HCT116 (cell line): Measurements from ENCODE around the gene TRPV4. TPM values are rescaled to one million over a fixed set of nuclear protein-coding genes. Genes with fewer than 3 reads are reported as not detected.

Experiments
- ATAC-seq: fragments of 200-7000 bp; cut with Tn5 transposase; 2 replicates; pipeline ENCODE4 v1.9.1; 2020; ENCODE audit warnings: mild to moderate bottlenecking, moderate library complexity
- BruUV-seq: library from RNA; stranded (reverse); fragments of 400-500 nt; replicated peaks from 2 replicates; lab custom pipeline; 2021; lab: Mats Ljungman, UMichigan
- CTCF ChIA-PET: fragments of 300-600 bp; sonication (Branson Sonifier 250); formaldehyde crosslinking; loops from one replicate; lab custom pipeline; 2021; ENCODE audit warnings: antibody characterized with exemption; lab: Charles Lee
- POLR2A ChIA-PET: fragments of 300-600, 350-600 bp; sonication (Branson Sonifier 250); formaldehyde crosslinking; loops from one replicate; lab custom pipeline; 2021; ENCODE audit warnings: antibody characterized with exemption; lab: Charles Lee
- RAD21 ChIA-PET, 2 experiments: fragments of 300-600 bp; sonication (Branson Sonifier 250); formaldehyde crosslinking; loops; one replicate each; lab custom pipeline; 2023; ENCODE audit warnings: low total read pairs in 2 of 2; ENCODE audit not compliant: uncharacterized antibody in 2 of 2, unreplicated experiment in 2 of 2, low non-redundant PET in 1 of 2; lab: Charles Lee
- DNase-seq: peaks from one replicate; pipeline ENCODE4 v3.0.0-alpha.2; 2010; ENCODE audit warnings: low read depth, low spot score
- H2AFZ ChIP-seq: fragments of 200-600 bp; shearing (Covaris generic), sonication (generic); 2 replicates; pipeline ENCODE4 v1.6.1; 2017; ENCODE audit warnings: low read depth, mixed run types, mixed read lengths, antibody characterized with exemption, low read length; ENCODE audit not compliant: poor library complexity, severe bottlenecking
- H3K27ac ChIP-seq: 2 replicates; pipeline ENCODE4 v1.5.1; 2012; ENCODE audit warnings: low read depth, low read length
- H3K27me3 ChIP-seq: fragments of 200-600 bp; sonication (generic); 2 replicates; pipeline ENCODE4 v1.6.1; 2016; ENCODE audit warnings: mixed run types, low read length, mixed read lengths; ENCODE audit not compliant: insufficient read depth
- H3K36me3 ChIP-seq, 2 experiments: fragments of 200-500 bp in 1 of 2; fragments of 200-600 bp in 1 of 2; sonication (Bioruptor generic) in 1 of 2; sonication (generic) in 1 of 2; 2 replicates each; pipeline versions ENCODE4 v1.5.1 to v1.6.1; 2014 to 2016; ENCODE audit warnings: low read length in 2 of 2, inconsistent platforms in 1 of 2, mixed read lengths in 1 of 2, mixed run types in 1 of 2; ENCODE audit not compliant: insufficient read depth in 2 of 2, control insufficient read depth in 1 of 2
- H3K4me1 ChIP-seq, 2 experiments: fragments of 200-600 bp in 1 of 2; sonication (generic) in 1 of 2; 2 replicates each; pipeline versions ENCODE4 v1.5.1 to v1.6.1; 2012 to 2017; ENCODE audit warnings: low read length in 2 of 2, inconsistent platforms in 1 of 2, mild to moderate bottlenecking in 1 of 2, mixed read lengths in 1 of 2, mixed run types in 1 of 2, moderate library complexity in 1 of 2; ENCODE audit not compliant: insufficient read depth in 2 of 2, control insufficient read depth in 1 of 2
- H3K4me2 ChIP-seq: fragments of 200-600 bp; sonication (generic); 2 replicates; pipeline ENCODE4 v1.6.1; 2017; ENCODE audit warnings: mixed run types, low read length, mixed read lengths
- H3K4me3 ChIP-seq, 2 experiments: fragments of 200-600 bp in 1 of 2; sonication (generic) in 1 of 2; replicated peaks in 1 of 2; 2 replicates each; pipeline ENCODE4 v1.5.1; 2011 to 2016; ENCODE audit warnings: low read length in 2 of 2, control low read depth in 1 of 2, low read depth in 1 of 2, mild to moderate bottlenecking in 1 of 2, mixed read lengths in 1 of 2, mixed run types in 1 of 2
- H3K79me2 ChIP-seq: fragments of 200-600 bp; sonication (generic); 2 replicates; pipeline ENCODE4 v1.6.1; 2017; ENCODE audit warnings: mild to moderate bottlenecking, mixed run types, low read length, moderate library complexity, mixed read lengths; ENCODE audit not compliant: insufficient read depth
- H3K9ac ChIP-seq: fragments of 200-600 bp; sonication (generic); 2 replicates; pipeline ENCODE4 v1.6.1; 2016; ENCODE audit warnings: low read length, mixed read lengths
- H3K9me2 ChIP-seq: fragments of 200-600 bp; sonication (generic), shearing (Covaris generic); 2 replicates; pipeline ENCODE4 v1.6.1; 2017; ENCODE audit warnings: mixed run types, mild to moderate bottlenecking, moderate library complexity; ENCODE audit not compliant: insufficient read depth
- H3K9me3 ChIP-seq, 2 experiments: fragments of 200-500 bp in 1 of 2; fragments of 200-600 bp in 1 of 2; sonication (Bioruptor generic) in 1 of 2; sonication (generic) in 1 of 2; 2 replicates each; pipeline ENCODE4 v1.6.1; 2014 to 2017; ENCODE audit warnings: low read length in 2 of 2, mixed read lengths in 2 of 2, inconsistent platforms in 1 of 2, low read depth in 1 of 2, mild to moderate bottlenecking in 1 of 2, mixed run types in 1 of 2, moderate library complexity in 1 of 2; ENCODE audit not compliant: control insufficient read depth in 1 of 2, insufficient read depth in 1 of 2
- H4K20me1 ChIP-seq: fragments of 200-600 bp; sonication (generic), shearing (Covaris generic); 2 replicates; pipeline ENCODE4 v1.6.1; 2017; ENCODE audit warnings: mixed run types, mild to moderate bottlenecking, moderate library complexity; ENCODE audit not compliant: insufficient read depth
- EZH2 ChIP-seq: fragments of 200-600 bp; sonication (generic); IDR thresholded peaks from 2 replicates; pipeline ENCODE4 v1.6.1; 2017; ENCODE audit warnings: antibody characterized with exemption, mixed run types
- FOSL1 ChIP-seq: IDR thresholded peaks from 2 replicates; pipeline ENCODE4 v1.6.1; 2012; ENCODE audit warnings: low read depth
- POLR2AphosphoS5 ChIP-seq: IDR thresholded peaks from 2 replicates; pipeline ENCODE4 v1.6.1; 2011; ENCODE audit warnings: mild to moderate bottlenecking, low read depth, low read length, moderate library complexity
- RAD21 ChIP-seq: IDR thresholded peaks from 2 replicates; pipeline ENCODE4 v1.6.1; 2012; ENCODE audit warnings: low read depth, mild to moderate bottlenecking
- SIN3A ChIP-seq: IDR thresholded peaks from 2 replicates; pipeline ENCODE4 v1.6.1; 2012; ENCODE audit warnings: low read depth
- YY1 ChIP-seq: IDR thresholded peaks from 2 replicates; pipeline ENCODE4 v1.6.1; 2011; ENCODE audit warnings: low read length, low read depth, moderate library complexity, mild to moderate bottlenecking; ENCODE audit not compliant: insufficient replicate concordance; ENCODE audit errors: extremely low read depth
- intact Hi-C: fragments of 100-400 bp; cut with micrococcal nuclease; formaldehyde crosslinking; loops from 2 replicates; pipeline ENCODE4 v1.10.0; 2022
- total RNA-seq: library from RNA; stranded (reverse); gene quantifications from one replicate; pipeline ENCODE4 v1.2.1, GENCODE V29; 2021; ENCODE audit not compliant: unreplicated experiment
- TF ChIP-seq, protein P1 (sequence below), 3 experiments: fragments of 200-600 bp in 1 of 3; sonication (generic) in 1 of 3; IDR thresholded peaks in 2 of 3; conservative IDR thresholded peaks in 1 of 3; 2 replicates each; pipeline ENCODE4 v1.5.1; 2012 to 2017; ENCODE audit warnings: low read depth in 2 of 3, low read length in 2 of 3, antibody characterized with exemption in 1 of 3, borderline replicate concordance in 1 of 3, control low read depth in 1 of 3, mild to moderate bottlenecking in 1 of 3, mixed read lengths in 1 of 3, mixed run types in 1 of 3, moderate library complexity in 1 of 3; ENCODE audit not compliant: insufficient read depth in 1 of 3
- TF ChIP-seq, protein P2 (sequence below): IDR thresholded peaks from 2 replicates; pipeline ENCODE4 v1.6.1; 2012
- TF ChIP-seq, protein P3 (sequence below): IDR thresholded peaks from 2 replicates; pipeline ENCODE4 v1.6.1; 2012; ENCODE audit warnings: low read depth
- TF ChIP-seq, protein P4 (sequence below): IDR thresholded peaks from 2 replicates; pipeline ENCODE4 v1.6.1; 2012

The TRPV4 gene
- total RNA-seq, 1 experiment from 2014 or later: 0.54 TPM

DNA sequence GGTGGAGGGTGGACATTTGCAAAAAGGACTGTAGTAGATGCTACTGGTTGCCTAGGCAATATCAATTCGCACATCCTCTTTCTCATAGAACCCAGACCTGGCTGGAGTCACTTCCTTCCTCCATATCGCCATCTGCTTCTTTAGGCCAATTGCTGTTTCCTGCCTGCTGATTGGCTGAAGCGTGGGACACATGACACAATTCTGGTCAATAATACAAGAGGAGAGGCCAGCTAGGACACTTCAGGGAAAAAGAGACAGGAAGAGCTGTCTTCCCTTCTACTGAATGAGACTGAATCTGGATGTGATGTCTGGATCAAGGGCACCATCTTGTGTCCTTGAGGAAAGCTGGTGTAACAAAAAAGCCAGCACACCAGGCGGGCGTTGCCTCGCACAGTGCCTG lies 53.8 kb downstream of the TRPV4 start:
- POLR2A ChIA-PET: no interaction called here
- Histone ChIP-seq H3K79me2 (no peaks in the 10 kb centered on the region), H3K27ac (no peak overlapping the region), H3K9ac (no peak overlapping the region), H3K4me3 (no peak overlapping the region), H3K27me3 (no peaks in the 10 kb centered on the region), H3K4me1 (peaks cover 7 to 9% of the 10 kb centered on the region in 2 experiments), H3K4me2 (no peak overlapping the region), H3K9me2 (no peaks in the 10 kb centered on the region), H4K20me1 (no peaks in the 10 kb centered on the region), H3K36me3 (no peaks in the 10 kb centered on the region), H2AFZ (no peak overlapping the region), H3K9me3 (no peaks in the 10 kb centered on the region; a peak in 1 of 4 replicates)
- TF ChIP-seq FOSL1 (no peak), SIN3A (no peak), RAD21 (peak; percentile 42)
- TF ChIP-seq, protein P1, sequence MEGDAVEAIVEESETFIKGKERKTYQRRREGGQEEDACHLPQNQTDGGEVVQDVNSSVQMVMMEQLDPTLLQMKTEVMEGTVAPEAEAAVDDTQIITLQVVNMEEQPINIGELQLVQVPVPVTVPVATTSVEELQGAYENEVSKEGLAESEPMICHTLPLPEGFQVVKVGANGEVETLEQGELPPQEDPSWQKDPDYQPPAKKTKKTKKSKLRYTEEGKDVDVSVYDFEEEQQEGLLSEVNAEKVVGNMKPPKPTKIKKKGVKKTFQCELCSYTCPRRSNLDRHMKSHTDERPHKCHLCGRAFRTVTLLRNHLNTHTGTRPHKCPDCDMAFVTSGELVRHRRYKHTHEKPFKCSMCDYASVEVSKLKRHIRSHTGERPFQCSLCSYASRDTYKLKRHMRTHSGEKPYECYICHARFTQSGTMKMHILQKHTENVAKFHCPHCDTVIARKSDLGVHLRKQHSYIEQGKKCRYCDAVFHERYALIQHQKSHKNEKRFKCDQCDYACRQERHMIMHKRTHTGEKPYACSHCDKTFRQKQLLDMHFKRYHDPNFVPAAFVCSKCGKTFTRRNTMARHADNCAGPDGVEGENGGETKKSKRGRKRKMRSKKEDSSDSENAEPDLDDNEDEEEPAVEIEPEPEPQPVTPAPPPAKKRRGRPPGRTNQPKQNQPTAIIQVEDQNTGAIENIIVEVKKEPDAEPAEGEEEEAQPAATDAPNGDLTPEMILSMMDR (IDR thresholded peaks at IDR 0.05 in 2 of 3, conservative IDR thresholded peaks at IDR 0.05 in 1 of 3; ENCODE audit: borderline replicate concordance in 1 of 3, insufficient read depth in 1 of 3, low read depth in 2 of 3, low read length in 2 of 3): 0 out of 6 replicates have a peak, but pooled peaks of 1 of the 3 experiments have one; percentile 10
- no TSS peak for BruUV-seq
- DNase-seq (no peak), ATAC-seq (no peak)
- CTCF ChIA-PET: interaction anchor here (1.1 kb wide), 1 partner anchor 347 kb away, joined by 4 read pairs; no protein-coding TSS in a partner anchor
- RAD21 ChIA-PET: interaction anchor here in 1 of 2 experiments (0.9 kb wide), 1 partner anchor 351 kb away, joined by 3 read pairs; no protein-coding TSS in a partner anchor
- intact Hi-C loops: no loop called here

DNA sequence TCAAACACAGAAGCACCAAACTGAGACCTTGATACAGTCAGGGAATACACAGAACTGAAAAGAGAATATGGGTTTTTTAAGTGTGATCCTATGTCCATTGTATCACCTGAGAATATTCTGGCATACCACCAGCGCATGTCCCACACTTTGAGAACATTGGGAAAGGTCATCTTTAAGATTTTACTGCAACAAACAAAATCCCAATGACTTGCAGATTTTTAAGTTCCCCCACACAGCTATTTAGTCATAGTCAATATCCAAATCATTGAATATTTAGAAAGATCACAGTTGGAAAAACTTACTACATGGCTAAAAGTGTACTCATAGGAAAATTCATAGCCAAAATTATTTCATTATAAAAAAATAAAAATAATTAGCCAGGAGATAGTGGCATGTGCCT lies 54.5 kb downstream of the TRPV4 start:
- H3K4me3 ChIP-seq: no peak overlapping the region
- no peaks in the 10 kb centered on the region for H3K27me3 ChIP-seq
- H3K79me2 ChIP-seq: no peaks in the 10 kb centered on the region
- ChIA-PET CTCF (no interaction called here), RAD21 (no interaction called here)
- H3K9me2 ChIP-seq: no peaks in the 10 kb centered on the region
- TF ChIP-seq, protein P2, sequence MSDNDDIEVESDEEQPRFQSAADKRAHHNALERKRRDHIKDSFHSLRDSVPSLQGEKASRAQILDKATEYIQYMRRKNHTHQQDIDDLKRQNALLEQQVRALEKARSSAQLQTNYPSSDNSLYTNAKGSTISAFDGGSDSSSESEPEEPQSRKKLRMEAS: no peak
- TF ChIP-seq SIN3A (no peak), POLR2AphosphoS5 (no peak), EZH2 (no peak), YY1 (no peak)
- TF ChIP-seq, protein P3, sequence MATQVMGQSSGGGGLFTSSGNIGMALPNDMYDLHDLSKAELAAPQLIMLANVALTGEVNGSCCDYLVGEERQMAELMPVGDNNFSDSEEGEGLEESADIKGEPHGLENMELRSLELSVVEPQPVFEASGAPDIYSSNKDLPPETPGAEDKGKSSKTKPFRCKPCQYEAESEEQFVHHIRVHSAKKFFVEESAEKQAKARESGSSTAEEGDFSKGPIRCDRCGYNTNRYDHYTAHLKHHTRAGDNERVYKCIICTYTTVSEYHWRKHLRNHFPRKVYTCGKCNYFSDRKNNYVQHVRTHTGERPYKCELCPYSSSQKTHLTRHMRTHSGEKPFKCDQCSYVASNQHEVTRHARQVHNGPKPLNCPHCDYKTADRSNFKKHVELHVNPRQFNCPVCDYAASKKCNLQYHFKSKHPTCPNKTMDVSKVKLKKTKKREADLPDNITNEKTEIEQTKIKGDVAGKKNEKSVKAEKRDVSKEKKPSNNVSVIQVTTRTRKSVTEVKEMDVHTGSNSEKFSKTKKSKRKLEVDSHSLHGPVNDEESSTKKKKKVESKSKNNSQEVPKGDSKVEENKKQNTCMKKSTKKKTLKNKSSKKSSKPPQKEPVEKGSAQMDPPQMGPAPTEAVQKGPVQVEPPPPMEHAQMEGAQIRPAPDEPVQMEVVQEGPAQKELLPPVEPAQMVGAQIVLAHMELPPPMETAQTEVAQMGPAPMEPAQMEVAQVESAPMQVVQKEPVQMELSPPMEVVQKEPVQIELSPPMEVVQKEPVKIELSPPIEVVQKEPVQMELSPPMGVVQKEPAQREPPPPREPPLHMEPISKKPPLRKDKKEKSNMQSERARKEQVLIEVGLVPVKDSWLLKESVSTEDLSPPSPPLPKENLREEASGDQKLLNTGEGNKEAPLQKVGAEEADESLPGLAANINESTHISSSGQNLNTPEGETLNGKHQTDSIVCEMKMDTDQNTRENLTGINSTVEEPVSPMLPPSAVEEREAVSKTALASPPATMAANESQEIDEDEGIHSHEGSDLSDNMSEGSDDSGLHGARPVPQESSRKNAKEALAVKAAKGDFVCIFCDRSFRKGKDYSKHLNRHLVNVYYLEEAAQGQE: no peak
- TF ChIP-seq, protein P4, sequence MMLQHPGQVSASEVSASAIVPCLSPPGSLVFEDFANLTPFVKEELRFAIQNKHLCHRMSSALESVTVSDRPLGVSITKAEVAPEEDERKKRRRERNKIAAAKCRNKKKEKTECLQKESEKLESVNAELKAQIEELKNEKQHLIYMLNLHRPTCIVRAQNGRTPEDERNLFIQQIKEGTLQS: no peak
- TF ChIP-seq, all 23 proteins: peak for 0
- intact Hi-C loops: no loop called here
- Histone ChIP-seq H3K4me1 (peaks cover 13 to 16% of the 10 kb centered on the region in 2 experiments), H4K20me1 (no peaks in the 10 kb centered on the region), H2AFZ (no peak overlapping the region), H3K9me3 (no peaks in the 10 kb centered on the region; a peak in 1 of 4 replicates), H3K27ac (no peak overlapping the region), H3K9ac (no peak overlapping the region), H3K4me2 (no peak overlapping the region), H3K36me3 (no peaks in the 10 kb centered on the region)
- DNase-seq (no peak), ATAC-seq (no peak)
- POLR2A ChIA-PET: no interaction called here
- BruUV-seq: no TSS peak
